Activated CD4-positive, alpha-beta T cell treated with anti-CD3 and anti-CD28 coated beads for 36 hours (primary cell): Measurements from ENCODE around the gene PRODH2. TPM values are rescaled to one million over a fixed set of nuclear protein-coding genes. Genes with fewer than 3 reads are reported as not detected.
"Not testable (repeated sequence)": the region's sequence is repeated elsewhere in the genome, so short reads cannot be mapped to it uniquely, and the experiment has no call there.

ENCODE experiments used
- ATAC-seq: fragments of 200-7000 bp; cut with Tn5 transposase; one replicate; pipeline ENCODE4 v1.10.0; 2021; ENCODE audit warnings: mild to moderate bottlenecking, moderate library complexity
- CTCF ChIA-PET: fragments of 350-600 bp; sonication (Branson Sonifier 250); formaldehyde crosslinking; loops from one replicate; lab custom pipeline; 2021; ENCODE audit warnings: antibody characterized with exemption; lab: Charles Lee
- POLR2A ChIA-PET: fragments of 350-600 bp; sonication (Branson Sonifier 250); formaldehyde crosslinking; loops from one replicate; lab custom pipeline; 2021; ENCODE audit warnings: antibody characterized with exemption, inconsistent platforms; lab: Charles Lee
- DNase-seq: peaks from one replicate; pipeline ENCODE4 v3.0.0-alpha.2; 2020
- H3K27ac Mint-ChIP-seq: one replicate; pipeline ENCODE4 v1.8.0; 2021; ENCODE audit warnings: mixed read lengths
- H3K27me3 Mint-ChIP-seq: one replicate; pipeline ENCODE4 v1.8.0; 2021; ENCODE audit warnings: mixed read lengths
- H3K36me3 Mint-ChIP-seq: one replicate; pipeline ENCODE4 v1.8.0; 2021; ENCODE audit warnings: low read depth, mixed read lengths
- H3K4me1 Mint-ChIP-seq: one replicate; pipeline ENCODE4 v1.8.0; 2021; ENCODE audit warnings: mixed read lengths
- H3K4me3 Mint-ChIP-seq: one replicate; pipeline ENCODE4 v1.8.0; 2021; ENCODE audit warnings: mild to moderate bottlenecking, moderate library complexity, mixed read lengths
- H3K9me3 Mint-ChIP-seq: one replicate; pipeline ENCODE4 v1.8.0; 2021; ENCODE audit warnings: low read depth, mixed read lengths
- intact Hi-C, 2 experiments: fragments of 100-400 bp; cut with DNase I in 1 of 2; cut with micrococcal nuclease in 1 of 2; formaldehyde crosslinking; loops; one replicate each; pipeline versions ENCODE4 v1.14.2 to v1.15.1; 2022 to 2024; cut with DNase I, micrococcal nuclease
- total RNA-seq, 2 experiments: library from RNA; stranded (reverse); gene quantifications; one replicate each; pipeline ENCODE4 v1.2.3, GENCODE V29; 2021

Gene PRODH2
- total RNA-seq, 2 experiments from 2014 or later: not detected

GRCh38 chr19:35836096-35836495, 23.5 kb upstream of the PRODH2 start:
- H3K9me3 Mint-ChIP-seq, ATAC-seq, H3K27ac Mint-ChIP-seq, POLR2A ChIA-PET, H3K36me3 Mint-ChIP-seq, H3K4me1 Mint-ChIP-seq, DNase-seq, H3K4me3 Mint-ChIP-seq, intact Hi-C loops: not testable (repeated sequence)
- CTCF ChIA-PET: interaction anchor here (1.1 kb wide), 1 partner anchor 17 kb away, joined by 3 read pairs; no protein-coding TSS in a partner anchor
- peaks cover 20% of the 10 kb centered on the region for H3K27me3 Mint-ChIP-seq

GRCh38 chr19:35833972-35834371, 21.3 kb upstream of the PRODH2 start:
- no peaks in the 10 kb centered on the region for H3K4me1 Mint-ChIP-seq
- peaks cover 2% of the 10 kb centered on the region for H3K9me3 Mint-ChIP-seq
- DNase-seq (no peak), ATAC-seq (no peak)
- ChIA-PET CTCF (interaction anchor here (1.0 kb wide), 1 partner anchor 186 kb away, joined by 3 read pairs; the partner anchor contains the start of gene COX6B1), POLR2A (no interaction called here)
- no peak overlapping the region for H3K27ac Mint-ChIP-seq
- no peaks in the 10 kb centered on the region for H3K36me3 Mint-ChIP-seq
- intact Hi-C loops: no loop called here
- peaks cover 25% of the 10 kb centered on the region for H3K27me3 Mint-ChIP-seq
- no peak overlapping the region for H3K4me3 Mint-ChIP-seq

DNA sequence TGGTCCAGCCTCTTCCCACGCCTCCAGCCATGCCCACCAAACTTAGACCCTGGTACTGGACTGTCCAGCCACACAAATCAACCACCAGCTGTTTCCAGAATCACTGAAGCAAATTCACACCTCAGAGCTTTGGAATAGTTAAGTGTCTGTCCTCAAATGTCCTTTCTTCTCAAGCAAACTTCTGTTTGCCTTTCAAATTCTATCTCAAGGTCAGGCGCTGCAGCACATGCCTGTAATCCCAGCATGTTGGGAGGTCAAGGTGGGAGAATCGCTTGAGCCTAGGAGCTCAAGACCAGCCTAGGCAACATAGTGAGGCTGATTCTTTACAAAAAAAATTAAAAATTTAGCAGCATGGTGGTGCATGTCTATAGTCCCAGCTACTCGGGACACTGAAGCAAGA, 19.4 kb upstream of the PRODH2 start:
- intact Hi-C loops: no loop called here
- Mint-ChIP-seq H3K4me1 (no peaks in the 10 kb centered on the region), H3K4me3 (no peak overlapping the region), H3K9me3 (no peaks in the 10 kb centered on the region), H3K36me3 (no peaks in the 10 kb centered on the region), H3K27me3 (peaks cover 33% of the 10 kb centered on the region), H3K27ac (no peak overlapping the region)
- ChIA-PET CTCF (no interaction called here), POLR2A (no interaction called here)
- ATAC-seq (no peak), DNase-seq (no peak)

DNA sequence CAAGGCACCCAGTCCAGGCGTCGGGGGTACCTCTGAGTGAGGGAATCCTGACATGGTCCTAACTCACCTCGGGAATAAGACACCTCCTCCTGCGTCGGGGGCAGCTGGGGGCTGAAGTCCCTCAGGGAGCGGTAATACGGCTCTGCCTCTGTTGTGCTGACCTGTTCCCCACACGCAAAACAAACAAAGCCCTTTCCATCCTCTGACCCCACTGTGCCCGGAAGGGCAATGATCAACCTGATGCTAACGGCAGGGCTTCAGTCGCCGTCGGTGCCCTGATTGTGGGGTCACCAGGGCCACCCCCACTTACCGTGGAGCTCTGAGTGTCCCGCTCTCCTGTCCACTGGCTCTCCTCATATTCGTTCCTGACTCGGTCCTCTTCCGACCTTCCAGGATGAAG, 18.3 kb upstream of the PRODH2 start:
- no peak overlapping the region for H3K4me3 Mint-ChIP-seq
- intact Hi-C loops: no loop called here
- no peak overlapping the region for H3K27ac Mint-ChIP-seq
- peaks cover 32% of the 10 kb centered on the region for H3K27me3 Mint-ChIP-seq
- no peaks in the 10 kb centered on the region for H3K36me3 Mint-ChIP-seq
- no peaks in the 10 kb centered on the region for H3K9me3 Mint-ChIP-seq
- CTCF ChIA-PET: interaction anchor here (0.5 kb wide), 1 partner anchor 323 kb away, joined by 3 read pairs; no protein-coding TSS in a partner anchor
- ATAC-seq (no peak), DNase-seq (no peak)
- POLR2A ChIA-PET: no interaction called here
- H3K4me1 Mint-ChIP-seq: no peaks in the 10 kb centered on the region

DNA sequence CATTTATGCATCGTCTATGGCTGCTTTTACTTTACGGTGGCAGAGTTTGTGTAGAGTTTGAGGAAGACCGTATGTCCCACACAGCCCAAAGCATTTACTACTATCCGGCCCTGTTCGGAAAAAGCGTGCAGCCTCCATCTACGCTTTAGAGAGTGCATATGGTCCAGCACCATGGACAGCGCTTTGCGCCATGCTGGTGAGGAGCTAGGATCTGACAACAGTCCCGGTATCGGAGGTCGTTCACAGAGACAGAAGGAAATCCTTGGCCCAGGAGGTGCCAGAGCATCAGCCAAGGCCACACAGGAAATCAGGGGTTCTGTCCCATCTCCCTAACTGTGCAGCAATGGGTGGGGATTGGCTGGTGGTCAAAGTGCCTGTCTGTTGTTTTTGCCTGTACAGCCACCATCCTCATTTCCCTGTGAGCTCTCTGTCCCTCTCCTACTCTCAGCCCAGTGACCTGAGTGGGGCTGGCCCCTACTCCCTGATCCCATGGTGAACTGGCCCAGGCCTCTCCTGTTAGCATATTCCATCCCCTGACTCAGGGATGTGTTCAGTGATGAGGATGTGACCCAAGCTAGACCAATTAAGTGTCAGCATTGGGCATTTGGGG, 16.2 kb upstream of the PRODH2 start:
- ATAC-seq (peak; percentile 63), DNase-seq (peak; percentile 80)
- CTCF ChIA-PET: interaction anchor here (0.6 to 0.8 kb wide), 4 partner anchors 9 to 96 kb away, joined by 3 read pairs; partner anchors contain the start of gene LIN37
- H3K9me3 Mint-ChIP-seq: no peaks in the 10 kb centered on the region
- H3K4me3 Mint-ChIP-seq: no peak overlapping the region
- no peaks in the 10 kb centered on the region for H3K4me1 Mint-ChIP-seq
- intact Hi-C loops: loop anchor here in 1 of 2 experiments (1.0 kb wide), 1 partner anchor 51 kb away; no protein-coding TSS in a partner anchor
- peaks cover 30% of the 10 kb centered on the region for H3K27me3 Mint-ChIP-seq
- no peaks in the 10 kb centered on the region for H3K36me3 Mint-ChIP-seq
- POLR2A ChIA-PET: no interaction called here
- H3K27ac Mint-ChIP-seq: no peak overlapping the region

DNA sequence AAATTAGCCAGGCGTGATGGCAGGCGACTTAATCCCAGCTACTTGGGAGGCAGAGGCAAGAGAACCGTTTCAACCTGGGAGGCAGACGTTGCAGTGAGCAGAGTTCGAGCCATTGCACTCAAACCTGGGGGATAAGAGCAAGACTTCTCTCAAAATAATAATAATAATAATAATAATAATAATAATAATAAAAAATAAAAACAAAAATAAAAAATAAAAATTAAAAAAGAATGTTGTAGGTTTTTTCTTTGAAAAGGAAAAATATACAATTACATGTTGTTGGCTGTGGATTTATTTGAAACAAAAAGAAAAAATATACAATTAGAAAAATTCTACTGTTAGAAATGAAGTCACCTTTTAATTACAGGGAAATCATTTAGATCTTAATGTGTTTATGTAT, 11.5 kb upstream of the PRODH2 start:
- ATAC-seq (no peak), DNase-seq (no peak)
- ChIA-PET CTCF (no interaction called here), POLR2A (no interaction called here)
- Mint-ChIP-seq H3K27ac (no peak overlapping the region), H3K36me3 (no peaks in the 10 kb centered on the region), H3K27me3 (peaks cover 22% of the 10 kb centered on the region), H3K4me1 (peaks cover 3% of the 10 kb centered on the region), H3K9me3 (no peaks in the 10 kb centered on the region), H3K4me3 (no peak overlapping the region)
- intact Hi-C loops: no loop called here

- intact Hi-C loops: no loop called here
- ATAC-seq (no peak), DNase-seq (no peak)
- H3K27ac Mint-ChIP-seq: no peak overlapping the region
- H3K9me3 Mint-ChIP-seq: no peaks in the 10 kb centered on the region
- ChIA-PET POLR2A (no interaction called here), CTCF (no interaction called here)
- H3K4me1 Mint-ChIP-seq: peaks cover 3% of the 10 kb centered on the region
- no peaks in the 10 kb centered on the region for H3K36me3 Mint-ChIP-seq
- no peak overlapping the region for H3K4me3 Mint-ChIP-seq
- peaks cover 18% of the 10 kb centered on the region for H3K27me3 Mint-ChIP-seq
Observed at GRCh38 chr19:35822579-35822978, 9.9 kb upstream of the PRODH2 start.

- H3K4me1 Mint-ChIP-seq: peaks cover 3% of the 10 kb centered on the region
- H3K27me3 Mint-ChIP-seq: peaks cover 14% of the 10 kb centered on the region
- ChIA-PET POLR2A (no interaction called here), CTCF (interaction anchor here (0.7 to 2.4 kb wide), 5 partner anchors 18 to 126 kb away, joined by 3 to 16 read pairs (median 3); no protein-coding TSS in a partner anchor)
- H3K36me3 Mint-ChIP-seq: no peaks in the 10 kb centered on the region
- ATAC-seq (no peak), DNase-seq (no peak)
- intact Hi-C loops: no loop called here
- peaks cover 1% of the 10 kb centered on the region for H3K9me3 Mint-ChIP-seq
- H3K27ac Mint-ChIP-seq: no peak overlapping the region
- H3K4me3 Mint-ChIP-seq: no peak overlapping the region
Observed at GRCh38 chr19:35818445-35818844, 5.8 kb upstream of the PRODH2 start.

GRCh38 chr19:35816846-35817245, 4.2 kb upstream of the PRODH2 start:
- intact Hi-C loops: no loop called here
- Mint-ChIP-seq H3K36me3 (no peaks in the 10 kb centered on the region), H3K4me3 (no peak overlapping the region), H3K27ac (no peak overlapping the region), H3K9me3 (peaks cover 2% of the 10 kb centered on the region), H3K4me1 (peaks cover 3% of the 10 kb centered on the region), H3K27me3 (peaks cover 13% of the 10 kb centered on the region)
- ATAC-seq: no peak
- CTCF ChIA-PET: interaction anchor here (0.6 to 1.2 kb wide), 2 partner anchors 10 to 30 kb away, joined by 3 to 4 read pairs; no protein-coding TSS in a partner anchor
- DNase-seq: no peak
- POLR2A ChIA-PET: no interaction called here

GRCh38 chr19:35816262-35816661, 3.6 kb upstream of the PRODH2 start:
- ChIA-PET POLR2A (interaction anchor here (0.6 kb wide), 1 partner anchor 146 kb away, joined by 5 read pairs; no protein-coding TSS in a partner anchor), CTCF (interaction anchor here (1.2 kb wide), 1 partner anchor 10 kb away, joined by 4 read pairs; no protein-coding TSS in a partner anchor)
- H3K27me3 Mint-ChIP-seq: peaks cover 16% of the 10 kb centered on the region
- intact Hi-C loops: no loop called here
- peaks cover 2% of the 10 kb centered on the region for H3K9me3 Mint-ChIP-seq
- H3K36me3 Mint-ChIP-seq: no peaks in the 10 kb centered on the region
- peaks cover 3% of the 10 kb centered on the region for H3K4me1 Mint-ChIP-seq
- ATAC-seq (no peak), DNase-seq (no peak)
- H3K27ac Mint-ChIP-seq: no peak overlapping the region
- H3K4me3 Mint-ChIP-seq: no peak overlapping the region

GRCh38 chr19:35813043-35813890, 622 bp upstream of the PRODH2 start:
- ATAC-seq: no peak
- Mint-ChIP-seq H3K36me3 (no peaks in the 10 kb centered on the region), H3K4me1 (no peaks in the 10 kb centered on the region), H3K9me3 (peaks cover 2% of the 10 kb centered on the region), H3K4me3 (no peak overlapping the region), H3K27me3 (peaks cover 17% of the 10 kb centered on the region), H3K27ac (no peak overlapping the region)
- intact Hi-C loops: no loop called here
- CTCF ChIA-PET: no interaction called here
- POLR2A ChIA-PET: no interaction called here
- DNase-seq: no peak
